Adrenal gland (tissue), 12 donors: ENCODE data around the gene PGAP3. TPM values are rescaled to one million over a fixed set of nuclear protein-coding genes. Genes with fewer than 3 reads are reported as not detected.

Experiments
- DNase-seq, 7 donors: peaks; one replicate each; pipeline ENCODE4 v3.0.0-alpha.2; 2019 to 2020
- H3K27ac ChIP-seq, 5 donors: fragments of 200-600 bp; sonication (generic) in 4 of 5; 1 replicate in 3 of 5; 2 replicates in 2 of 5; pipeline versions ENCODE4 v1.5.1 to v1.8.0; 2016 to 2020; ENCODE audit warnings: mild to moderate bottlenecking in 1 of 5
- H3K27me3 ChIP-seq: fragments of 200-600 bp; 2 replicates; pipeline ENCODE4 v1.8.0; 2021
- H3K36me3 ChIP-seq, 2 donors: fragments of 200-600 bp; replicated peaks in 1 of 2; 1 replicate in 1 of 2; 2 replicates in 1 of 2; pipeline versions ENCODE4 v1.5.1 to v1.8.0; 2018 to 2022
- H3K4me1 ChIP-seq, 2 donors: fragments of 200-600 bp; replicated peaks in 1 of 2; 1 replicate in 1 of 2; 2 replicates in 1 of 2; pipeline versions ENCODE4 v1.5.1 to v1.8.0; 2018 to 2021
- H3K4me3 ChIP-seq, 4 donors: fragments of 200-600 bp; sonication (generic) in 3 of 4; one replicate each; pipeline ENCODE4 v1.5.1; 2016 to 2018
- H3K9me3 ChIP-seq, 3 donors: fragments of 200-600 bp; sonication (generic) in 1 of 3; replicated peaks in 1 of 3; 1 replicate in 2 of 3; 2 replicates in 1 of 3; pipeline versions ENCODE4 v1.5.1 to v1.8.0; 2016 to 2021
- POLR2A ChIP-seq, 2 donors: fragments of 450-650 bp; IDR thresholded peaks; one replicate each; pipeline ENCODE4 v1.6.1; 2017; ENCODE audit warnings: antibody characterized with exemption in 2 of 2, mild to moderate bottlenecking in 2 of 2, moderate library complexity in 1 of 2
- WGBS, 4 donors: extraction: QIAGEN DNeasy Blood & Tissue Kit in 2 of 4; methylation state at CpG; one replicate each; pipeline versions ENCODE4 v1.1.5 to v1.1.7; 2013 to 2017; 5-methylcytosine and 5-hydroxymethylcytosine counted together
- intact Hi-C, 2 donors: fragments of 100-400 bp; cut with DNase I; formaldehyde crosslinking; loops; one replicate each; pipeline versions ENCODE4 v1.14.1 to v1.15.0; 2022 to 2023
- polyA plus RNA-seq, 3 donors: library from polyadenylated mRNA; stranded (reverse); fragments of 200-250 nt in 2 of 3; fragments of 350-450 nt in 1 of 3; fragmentation: Illumina TruSeq in 1 of 3; extraction: RNeasy Lipid Tissue Mini Kit (QIAGEN cat#74804) in 1 of 3; gene quantifications; one replicate each; pipeline ENCODE4 v1.2.3, GENCODE V29; 2013 to 2014
- total RNA-seq, 9 donors: library from RNA; depleted of rRNA in 4 of 9; stranded (reverse); fragments of >200 nt in 4 of 9; fragments of 120-200 nt in 1 of 9; fragmentation: NEBNext Ultra II Directional in 1 of 9; extraction: Animal tissue kit (Norgen Biotek cat#: 25700) in 1 of 9; gene quantifications; one replicate each; pipeline versions ENCODE4 v1.1.0 to v1.2.4, GENCODE V29; 2013 to 2023
- TF ChIP-seq, protein P1 (sequence below), 6 experiments: fragments of 450-650 bp in 4 of 6; fragments of 200-600 bp in 2 of 6; sonication (generic) in 1 of 6; IDR thresholded peaks; 1 replicate in 5 of 6; 2 replicates in 1 of 6; pipeline versions ENCODE4 v1.5.1 to v1.8.0; 2016 to 2021; ENCODE audit warnings: antibody characterized with exemption in 6 of 6, mild to moderate bottlenecking in 2 of 6, moderate library complexity in 1 of 6
- donor health status: healthy with polysubstance abuse.
- donor health status: Bipolar disorder and iron deficiency.
- donor health status: DM: yes; HTN: yes; CAD: no.
- donor health status: DM: no; HTN: no; CAD: no.
- donor health status: DM: no; HTN: no; CAD: no.
- donor health status: DM: yes; HTN: yes; CAD: no.

The PGAP3 gene
- total and polyA plus RNA-seq, 12 donors = 7.6 to 35.1 (median 22.7) TPM

DNA sequence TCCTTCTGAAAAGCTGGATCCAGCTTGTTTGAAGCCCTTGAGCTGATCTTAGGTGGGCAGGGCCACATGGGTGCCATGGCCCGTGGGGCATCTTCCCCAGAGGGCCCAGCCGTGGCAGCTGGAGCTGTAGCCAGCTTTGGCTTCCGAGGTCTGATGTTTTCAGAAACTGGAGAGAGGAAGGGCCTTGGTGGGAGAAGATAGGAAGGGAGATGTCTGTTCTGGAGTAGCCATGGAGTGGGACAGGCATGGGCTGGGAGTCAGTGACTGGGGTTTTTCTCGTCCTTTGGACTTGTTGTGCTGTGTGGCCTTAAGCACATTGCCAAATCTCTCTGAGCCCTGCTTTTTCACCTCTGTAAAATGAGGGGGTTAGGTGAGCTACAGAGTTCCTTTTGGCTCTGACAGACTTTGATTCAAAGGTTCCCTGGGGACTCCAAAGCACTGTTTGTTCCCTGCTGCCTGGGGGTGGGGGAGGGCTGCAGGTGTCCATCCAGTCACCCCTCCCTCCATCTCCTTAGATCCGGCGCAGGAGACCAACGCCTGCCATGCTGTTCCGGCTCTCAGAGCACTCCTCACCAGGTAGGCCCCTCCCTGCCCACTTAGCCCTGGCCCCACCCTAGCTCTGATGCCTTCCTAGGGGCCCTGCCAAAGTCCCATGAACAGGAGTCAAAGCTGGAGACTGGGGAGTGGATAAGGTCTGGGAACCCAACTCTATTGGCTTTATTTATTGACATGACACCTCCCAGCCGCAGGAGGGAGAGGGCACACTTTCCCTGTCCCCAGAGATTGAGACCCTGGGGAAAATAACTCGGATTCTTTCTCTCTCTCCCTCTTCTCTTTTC, 59.0 kb downstream of the PGAP3 start:
- intact Hi-C loops = loop anchor here in 1 of 2 donors (5.0 kb wide), 1 partner anchor 123 kb away; no protein-coding TSS in a partner anchor
- Histone ChIP-seq H3K27ac (no peak overlapping the region), H3K4me3 (no peak overlapping the region), H3K9me3 (no peaks in the 10 kb centered on the region), H3K27me3 (peaks cover 13% of the 10 kb centered on the region), H3K36me3 (no peaks in the 10 kb centered on the region), H3K4me1 (peaks cover 17 to 20% of the 10 kb centered on the region in 2 donors)
- TF ChIP-seq POLR2A (IDR thresholded peaks at IDR 0.05) = no peak
- TF ChIP-seq, protein P1, sequence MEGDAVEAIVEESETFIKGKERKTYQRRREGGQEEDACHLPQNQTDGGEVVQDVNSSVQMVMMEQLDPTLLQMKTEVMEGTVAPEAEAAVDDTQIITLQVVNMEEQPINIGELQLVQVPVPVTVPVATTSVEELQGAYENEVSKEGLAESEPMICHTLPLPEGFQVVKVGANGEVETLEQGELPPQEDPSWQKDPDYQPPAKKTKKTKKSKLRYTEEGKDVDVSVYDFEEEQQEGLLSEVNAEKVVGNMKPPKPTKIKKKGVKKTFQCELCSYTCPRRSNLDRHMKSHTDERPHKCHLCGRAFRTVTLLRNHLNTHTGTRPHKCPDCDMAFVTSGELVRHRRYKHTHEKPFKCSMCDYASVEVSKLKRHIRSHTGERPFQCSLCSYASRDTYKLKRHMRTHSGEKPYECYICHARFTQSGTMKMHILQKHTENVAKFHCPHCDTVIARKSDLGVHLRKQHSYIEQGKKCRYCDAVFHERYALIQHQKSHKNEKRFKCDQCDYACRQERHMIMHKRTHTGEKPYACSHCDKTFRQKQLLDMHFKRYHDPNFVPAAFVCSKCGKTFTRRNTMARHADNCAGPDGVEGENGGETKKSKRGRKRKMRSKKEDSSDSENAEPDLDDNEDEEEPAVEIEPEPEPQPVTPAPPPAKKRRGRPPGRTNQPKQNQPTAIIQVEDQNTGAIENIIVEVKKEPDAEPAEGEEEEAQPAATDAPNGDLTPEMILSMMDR (IDR thresholded peaks at IDR 0.05) = no peak
- DNase-seq = no peak
- WGBS, 4 donors = 69 to 78% (median 74%) methylated on average over 9 to 10 of the region's 10 CpGs

DNA sequence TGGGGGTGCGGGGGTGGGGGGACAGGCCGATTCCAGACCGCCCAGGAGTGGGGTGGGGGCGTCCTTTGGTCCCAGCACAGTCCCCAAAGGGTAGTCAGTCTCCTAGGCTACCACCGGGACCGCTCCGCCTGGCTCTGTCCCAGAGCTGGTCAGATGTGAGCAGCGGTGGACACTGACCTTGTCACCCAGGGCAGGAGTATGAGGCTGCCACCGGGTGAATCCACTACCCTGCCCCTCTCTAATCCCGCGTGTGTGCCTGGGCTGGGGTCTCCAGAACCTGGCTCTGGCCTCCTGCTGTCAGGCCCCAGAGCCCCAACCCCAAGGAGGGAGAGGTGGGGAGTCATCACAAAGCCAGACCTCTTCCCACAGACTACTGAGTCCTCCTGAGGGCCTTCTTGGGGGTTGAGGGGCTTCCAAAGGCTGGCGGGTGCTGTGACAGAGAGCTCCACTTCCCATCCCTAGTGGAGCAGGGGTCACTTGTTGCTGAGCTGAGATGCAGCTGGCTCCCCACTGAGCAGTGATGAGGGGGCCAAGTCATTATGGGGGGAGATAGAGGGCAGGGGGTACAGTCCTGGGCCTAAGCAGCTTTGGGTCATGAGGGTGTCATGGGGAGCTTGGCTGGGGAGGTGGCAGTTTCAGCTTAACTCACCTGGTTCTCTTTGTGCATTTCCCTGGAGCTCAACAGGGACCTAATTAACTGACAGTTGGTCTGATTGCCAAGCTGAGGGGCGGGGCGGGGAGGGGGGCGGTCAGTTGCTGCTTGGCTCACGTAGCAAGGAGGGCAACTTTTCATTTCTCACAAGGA, 59.9 kb downstream of the PGAP3 start:
- peak in 1 of 7 donors; percentile 42 for DNase-seq
- WGBS, 4 donors = 46 to 88% (median 62%) methylated on average over 4 to 16 of the region's 16 CpGs
- no peaks in the 10 kb centered on the region for H3K36me3 ChIP-seq
- peaks cover 13% of the 10 kb centered on the region for H3K27me3 ChIP-seq
- peak overlapping the region in 1 of 5 donors; percentile 47 for H3K27ac ChIP-seq
- H3K9me3 ChIP-seq = no peaks in the 10 kb centered on the region
- no peak overlapping the region for H3K4me3 ChIP-seq
- H3K4me1 ChIP-seq = peaks cover 16 to 22% of the 10 kb centered on the region in 2 donors
- intact Hi-C loops = loop anchor here in 1 of 2 donors (5.0 kb wide), 1 partner anchor 124 kb away; no protein-coding TSS in a partner anchor
- no peak for TF ChIP-seq POLR2A (IDR thresholded peaks at IDR 0.05)
- TF ChIP-seq, protein P1 (IDR thresholded peaks at IDR 0.05) = no peak

DNA sequence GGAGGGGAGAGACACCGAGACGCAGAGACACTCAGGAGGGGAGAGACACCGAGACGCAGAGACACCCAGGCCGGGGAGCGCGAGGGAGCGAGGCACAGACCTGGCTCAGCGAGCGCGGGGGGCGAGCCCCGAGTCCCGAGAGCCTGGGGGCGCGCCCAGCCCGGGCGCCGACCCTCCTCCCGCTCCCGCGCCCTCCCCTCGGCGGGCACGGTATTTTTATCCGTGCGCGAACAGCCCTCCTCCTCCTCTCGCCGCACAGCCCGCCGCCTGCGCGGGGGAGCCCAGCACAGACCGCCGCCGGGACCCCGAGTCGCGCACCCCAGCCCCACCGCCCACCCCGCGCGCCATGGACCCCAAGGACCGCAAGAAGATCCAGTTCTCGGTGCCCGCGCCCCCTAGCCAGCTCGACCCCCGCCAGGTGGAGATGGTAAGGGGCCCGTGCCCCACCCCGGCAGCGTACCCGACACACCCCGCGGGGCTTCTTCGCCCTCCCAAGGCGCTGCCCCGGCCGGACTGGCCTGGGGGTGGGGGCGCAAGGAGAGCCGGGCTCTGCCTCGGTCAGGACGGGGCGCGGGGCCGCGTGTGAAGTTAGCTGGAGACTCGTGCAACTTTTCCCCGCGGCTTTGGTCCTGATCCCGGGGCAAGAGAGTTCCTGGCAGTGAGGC, 60.7 kb downstream of the PGAP3 start:
- WGBS, 4 donors = 2 to 5% (median 4%) methylated on average over 20 to 72 of the region's 72 CpGs
- H3K9me3 ChIP-seq = no peaks in the 10 kb centered on the region
- TF ChIP-seq, protein P1 (IDR thresholded peaks at IDR 0.05) = no peak
- no peak for TF ChIP-seq POLR2A (IDR thresholded peaks at IDR 0.05)
- intact Hi-C loops = loop anchor here in 1 of 2 donors (5.0 kb wide), 1 partner anchor 125 kb away; no protein-coding TSS in a partner anchor
- DNase-seq = no peak
- peak overlapping the region in 1 of 4 donors; percentile 40 for H3K4me3 ChIP-seq
- H3K4me1 ChIP-seq = peaks cover 9 to 15% of the 10 kb centered on the region in 2 donors
- H3K36me3 ChIP-seq = no peaks in the 10 kb centered on the region
- peak overlapping the region in 1 of 5 donors; percentile 47 for H3K27ac ChIP-seq
- H3K27me3 ChIP-seq = peaks cover 13% of the 10 kb centered on the region
